ENCODE measurements around the gene TNPO3.

TNPO3 gene

DNA sequence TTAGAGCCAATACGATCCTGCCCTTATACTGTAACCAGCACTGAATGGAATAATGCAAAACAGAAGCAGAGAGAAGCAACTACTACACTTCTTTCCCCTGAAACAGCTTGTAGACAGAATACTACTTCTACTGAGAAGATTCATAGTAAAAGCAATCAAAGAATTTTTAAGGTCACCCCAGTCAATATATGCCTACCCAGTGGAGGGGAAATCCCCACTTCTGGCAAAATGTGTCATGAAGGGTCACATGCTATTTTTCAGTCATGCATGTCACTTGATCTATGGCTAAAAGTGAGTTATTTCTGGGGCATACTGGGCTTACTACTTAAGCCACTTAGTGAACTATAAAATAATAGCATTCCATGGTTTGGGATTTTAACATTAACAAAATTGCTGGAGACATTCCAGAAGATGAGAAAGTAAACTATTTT, 91.6 kb downstream of the TNPO3 start:
- POLR2A ChIA-PET = no interaction called here
- CTCF ChIA-PET = interaction anchor here (1.3 kb wide), 1 partner anchor 8 kb away, joined by 6 read pairs; no protein-coding TSS in a partner anchor

DNA sequence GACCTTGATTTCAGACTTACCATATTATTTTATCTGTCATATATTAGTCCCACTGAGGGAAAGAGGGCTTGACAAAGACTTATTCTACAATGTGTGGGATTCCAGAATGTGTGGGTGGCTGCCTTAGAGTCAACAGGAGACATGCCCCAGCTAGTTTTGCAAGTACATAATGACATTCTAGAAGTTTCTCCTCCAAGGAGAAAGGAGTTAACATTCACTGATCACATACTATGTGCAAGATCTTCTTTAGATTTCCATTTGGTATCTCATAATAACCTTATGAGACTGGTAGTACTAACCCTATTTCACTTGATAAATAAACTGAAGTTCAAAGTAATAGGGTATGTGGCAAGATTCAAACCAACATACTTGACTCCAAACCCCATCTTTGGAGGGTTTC, 92.0 kb downstream of the TNPO3 start:
- TF ChIP-seq, protein P1, sequence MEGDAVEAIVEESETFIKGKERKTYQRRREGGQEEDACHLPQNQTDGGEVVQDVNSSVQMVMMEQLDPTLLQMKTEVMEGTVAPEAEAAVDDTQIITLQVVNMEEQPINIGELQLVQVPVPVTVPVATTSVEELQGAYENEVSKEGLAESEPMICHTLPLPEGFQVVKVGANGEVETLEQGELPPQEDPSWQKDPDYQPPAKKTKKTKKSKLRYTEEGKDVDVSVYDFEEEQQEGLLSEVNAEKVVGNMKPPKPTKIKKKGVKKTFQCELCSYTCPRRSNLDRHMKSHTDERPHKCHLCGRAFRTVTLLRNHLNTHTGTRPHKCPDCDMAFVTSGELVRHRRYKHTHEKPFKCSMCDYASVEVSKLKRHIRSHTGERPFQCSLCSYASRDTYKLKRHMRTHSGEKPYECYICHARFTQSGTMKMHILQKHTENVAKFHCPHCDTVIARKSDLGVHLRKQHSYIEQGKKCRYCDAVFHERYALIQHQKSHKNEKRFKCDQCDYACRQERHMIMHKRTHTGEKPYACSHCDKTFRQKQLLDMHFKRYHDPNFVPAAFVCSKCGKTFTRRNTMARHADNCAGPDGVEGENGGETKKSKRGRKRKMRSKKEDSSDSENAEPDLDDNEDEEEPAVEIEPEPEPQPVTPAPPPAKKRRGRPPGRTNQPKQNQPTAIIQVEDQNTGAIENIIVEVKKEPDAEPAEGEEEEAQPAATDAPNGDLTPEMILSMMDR (IDR thresholded peaks at IDR 0.05; ENCODE audit: insufficient read depth, low read length, missing control alignments) = no peak
- ChIA-PET POLR2A (no interaction called here), CTCF (interaction anchor here (0.7 kb wide), 1 partner anchor 9 kb away, joined by 3 read pairs; no protein-coding TSS in a partner anchor)
- H3K4me3 ChIP-seq (ENCODE audit: low read depth, low read length) = no peak overlapping the region
- no peak for DNase-seq (ENCODE audit: low read depth, low spot score)

More for the DNA sequence above, 91.6 kb downstream of the TNPO3 start:
- TF ChIP-seq, protein P1 (IDR thresholded peaks at IDR 0.05; ENCODE audit: insufficient read depth, low read length, missing control alignments) = no peak
- DNase-seq (ENCODE audit: low read depth, low spot score) = peak; percentile 4
- no peak overlapping the region for H3K4me3 ChIP-seq (ENCODE audit: low read depth, low read length)

DNA sequence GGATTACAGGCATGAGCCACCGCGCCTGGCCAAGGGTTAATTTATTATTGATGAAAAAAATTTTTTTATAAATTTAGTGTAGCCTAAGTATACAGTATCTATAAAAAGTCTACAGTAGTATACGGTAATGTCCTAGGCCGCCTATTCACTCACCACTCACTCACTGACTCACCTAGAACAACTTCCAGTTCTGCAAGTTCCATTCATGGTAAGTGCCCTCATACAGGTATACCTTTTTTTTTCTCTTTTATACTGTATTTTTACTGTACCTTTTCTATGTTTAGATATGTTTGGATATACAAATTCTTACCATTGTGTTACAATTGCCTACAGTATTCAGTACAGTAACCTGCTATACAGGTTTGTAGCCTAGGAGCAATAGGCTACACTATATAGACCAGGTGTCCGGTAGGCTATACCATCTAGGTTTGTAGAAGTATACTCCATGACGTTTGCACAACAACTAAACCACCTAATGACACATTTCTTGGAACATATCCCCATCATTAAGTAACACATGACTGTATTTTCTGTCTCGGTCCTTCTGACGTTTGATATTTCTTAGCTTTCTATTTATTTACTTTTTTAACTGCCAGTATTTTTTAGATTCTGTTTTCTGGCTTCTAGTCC, 93.8 kb downstream of the TNPO3 start:
- CTCF ChIA-PET = interaction anchor here (1.0 to 1.3 kb wide), 2 partner anchors 13 to 128 kb away, joined by 3 to 4 read pairs; no protein-coding TSS in a partner anchor

DNA sequence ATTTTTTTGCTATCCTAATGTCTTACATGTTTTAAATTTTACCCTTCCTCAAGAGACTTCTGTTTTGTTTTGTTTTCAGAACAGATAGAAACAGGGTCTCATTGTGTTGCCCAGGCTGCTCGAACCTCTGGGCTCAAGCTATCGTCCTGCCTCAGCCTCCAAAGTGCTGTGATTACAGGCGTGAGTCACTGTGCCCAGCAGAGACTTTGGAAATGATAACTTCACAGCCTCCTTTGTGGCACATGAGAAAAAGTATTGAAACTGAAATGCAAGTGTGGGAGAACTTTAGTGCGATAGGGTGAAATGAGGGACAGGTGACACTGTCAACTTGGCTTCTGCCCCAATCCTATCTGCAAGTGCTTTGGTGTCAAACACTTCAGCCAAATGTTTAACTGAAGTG, 95.6 kb downstream of the TNPO3 start:
- CTCF ChIA-PET = interaction anchor here (2.4 kb wide), 1 partner anchor 11 kb away, joined by 7 read pairs; no protein-coding TSS in a partner anchor
- TF ChIP-seq, protein P1 (IDR thresholded peaks at IDR 0.05; ENCODE audit: insufficient read depth, low read length, missing control alignments) = no peak
- POLR2A ChIA-PET = no interaction called here
- DNase-seq (ENCODE audit: low read depth, low spot score) = no peak
- H3K4me3 ChIP-seq (ENCODE audit: low read depth, low read length) = no peak overlapping the region

More for the DNA sequence above, 93.8 kb downstream of the TNPO3 start:
- no peak overlapping the region for H3K4me3 ChIP-seq (ENCODE audit: low read depth, low read length)
- no peak for DNase-seq (ENCODE audit: low read depth, low spot score)
- TF ChIP-seq, protein P1 (IDR thresholded peaks at IDR 0.05; ENCODE audit: insufficient read depth, low read length, missing control alignments) = no peak
- POLR2A ChIA-PET = no interaction called here

DNA sequence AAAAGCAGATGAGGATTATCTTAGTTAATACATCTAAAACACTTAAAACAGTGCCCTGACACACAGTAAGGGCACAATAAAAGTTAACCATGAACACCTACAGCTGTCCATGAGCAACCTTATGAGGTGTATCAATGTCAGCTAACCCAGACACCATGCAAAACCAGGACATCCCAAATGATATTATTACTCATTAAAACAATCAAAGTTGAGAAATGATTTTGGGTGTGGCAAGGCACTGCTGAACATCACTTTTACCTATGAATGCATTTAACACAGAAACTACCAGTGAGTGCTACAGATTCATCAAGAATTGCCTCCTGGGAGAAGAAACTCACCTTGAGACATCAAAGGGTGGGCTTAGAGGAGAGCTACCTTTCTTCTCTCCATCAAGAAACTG, 98.9 kb downstream of the TNPO3 start:
- no peak overlapping the region for H3K4me3 ChIP-seq (ENCODE audit: low read depth, low read length)
- DNase-seq (ENCODE audit: low read depth, low spot score) = no peak
- CTCF ChIA-PET = interaction anchor here (1.1 to 1.7 kb wide), 4 partner anchors 8 to 73 kb away, joined by 3 to 6 read pairs (median 4); no protein-coding TSS in a partner anchor
- TF ChIP-seq, protein P1 (IDR thresholded peaks at IDR 0.05; ENCODE audit: insufficient read depth, low read length, missing control alignments) = no peak
- POLR2A ChIA-PET = no interaction called here

Data from AG04449 (cell line).